GM18951 (cell line): ENCODE data around the gene ORC3.
"Not testable (repeated sequence)": the region's sequence is repeated elsewhere in the genome, so short reads cannot be mapped to it uniquely, and the experiment has no call there.

Experiments used
- POLR2A ChIP-seq: IDR thresholded peaks from 4 replicates; pipeline ENCODE4 v1.6.1; 2011; ENCODE audit warnings: mild to moderate bottlenecking; ENCODE audit not compliant: insufficient read length, insufficient read depth; ENCODE audit errors: extremely low read depth
- in situ Hi-C: fragments of 300-500 bp; cut with MboI; formaldehyde crosslinking; loops from one replicate; pipeline ENCODE4 v1.12.0; 2022; ENCODE audit warnings: low sequenced_read_pairs, mixed read lengths, inconsistent platforms; ENCODE audit not compliant: unreplicated experiment

The ORC3 gene

GRCh38 chr6:87573307-87574024, 16.5 kb upstream of the ORC3 start:
- in situ Hi-C loops, result no loop called here
- TF ChIP-seq POLR2A, result no peak

- in situ Hi-C loops, result no loop called here
- no peak for TF ChIP-seq POLR2A
These were observed 15.6 kb upstream of the ORC3 start for GRCh38 chr6:87574237-87574804.

GRCh38 chr6:87575423-87575822, 14.5 kb upstream of the ORC3 start:
- TF ChIP-seq POLR2A, result no peak
- in situ Hi-C loops, result no loop called here

GRCh38 chr6:87583822-87584221, 6.1 kb upstream of the ORC3 start:
- in situ Hi-C loops, result no loop called here
- no peak for TF ChIP-seq POLR2A

GRCh38 chr6:87586371-87587077, 3.4 kb upstream of the ORC3 start:
- in situ Hi-C loops, result no loop called here
- TF ChIP-seq POLR2A, result no peak

GRCh38 chr6:87588756-87589407, 1.1 kb upstream of the ORC3 start:
- no peak for TF ChIP-seq POLR2A
- in situ Hi-C loops, result no loop called here

- in situ Hi-C loops, result no loop called here
- no peak for TF ChIP-seq POLR2A
These were observed 514 bp downstream of the ORC3 start for GRCh38 chr6:87590417-87590880.

- TF ChIP-seq POLR2A, result no peak
- in situ Hi-C loops, result no loop called here
These were observed 1.1 kb downstream of the ORC3 start for GRCh38 chr6:87590990-87591389.

GRCh38 chr6:87600576-87600975, 10.6 kb downstream of the ORC3 start:
- TF ChIP-seq POLR2A, result no peak
- in situ Hi-C loops, result no loop called here

- in situ Hi-C loops, result no loop called here
- no peak for TF ChIP-seq POLR2A
These were observed 16.3 kb downstream of the ORC3 start for GRCh38 chr6:87606199-87606598.

- no peak for TF ChIP-seq POLR2A
- in situ Hi-C loops, result no loop called here
These were observed 18.9 kb downstream of the ORC3 start for GRCh38 chr6:87608802-87609201.

- in situ Hi-C loops, result not testable (repeated sequence)
These were observed 23.1 kb downstream of the ORC3 start for GRCh38 chr6:87613018-87613417.

GRCh38 chr6:87617405-87617804, 27.5 kb downstream of the ORC3 start:
- in situ Hi-C loops, result no loop called here
- TF ChIP-seq POLR2A, result no peak
